WI38 (cell line): ENCODE data around the gene ACE.

ENCODE experiments used
- H3K4me3 ChIP-seq: 2 replicates; pipeline ENCODE4 v1.5.1; 2011; ENCODE audit warnings: low read depth, mild to moderate bottlenecking, control low read depth, low read length
- CTCF ChIP-seq: IDR thresholded peaks from 2 replicates; pipeline ENCODE4 v1.5.1; 2012; ENCODE audit warnings: low read depth, mild to moderate bottlenecking, control low read depth, low read length

The ACE gene

DNA sequence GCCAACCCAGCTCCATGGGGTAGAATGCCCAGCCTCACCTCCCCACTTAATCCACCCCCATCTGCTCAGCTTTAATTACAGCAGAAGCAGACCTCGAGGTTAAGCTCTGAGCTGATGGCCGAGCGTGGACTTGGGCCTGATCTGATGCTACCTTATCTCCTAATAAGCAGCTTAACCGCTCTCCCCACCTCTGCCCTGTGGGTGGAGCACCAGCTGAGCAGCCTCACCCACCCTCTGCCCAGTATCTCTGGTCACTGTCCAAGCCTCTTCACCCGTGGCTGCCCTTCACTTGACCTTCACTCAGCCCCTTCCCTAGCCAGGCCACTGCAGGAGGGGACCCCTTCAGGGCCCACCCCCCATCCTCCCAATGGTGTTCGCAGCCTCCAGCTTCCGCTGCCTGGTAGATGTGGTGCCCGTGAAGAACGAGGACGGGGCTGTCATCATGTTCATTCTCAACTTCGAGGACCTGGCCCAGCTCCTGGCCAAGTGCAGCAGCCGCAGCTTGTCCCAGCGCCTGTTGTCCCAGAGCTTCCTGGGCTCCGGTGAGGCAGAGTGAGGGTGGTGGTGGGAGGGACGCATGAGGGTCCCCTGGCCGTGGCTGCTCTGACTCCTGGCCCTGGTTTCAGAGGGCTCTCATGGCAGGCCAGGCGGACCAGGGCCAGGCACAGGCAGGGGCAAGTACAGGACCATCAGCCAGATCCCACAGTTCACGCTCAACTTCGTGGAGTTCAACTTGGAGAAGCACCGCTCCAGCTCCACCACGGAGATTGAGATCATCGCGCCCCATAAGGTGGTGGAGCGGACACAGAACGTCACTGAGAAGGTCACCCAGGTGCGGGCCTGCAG lies 53.1 kb downstream of the ACE start:
- no peak for TF ChIP-seq CTCF
- no peak overlapping the region for H3K4me3 ChIP-seq

DNA sequence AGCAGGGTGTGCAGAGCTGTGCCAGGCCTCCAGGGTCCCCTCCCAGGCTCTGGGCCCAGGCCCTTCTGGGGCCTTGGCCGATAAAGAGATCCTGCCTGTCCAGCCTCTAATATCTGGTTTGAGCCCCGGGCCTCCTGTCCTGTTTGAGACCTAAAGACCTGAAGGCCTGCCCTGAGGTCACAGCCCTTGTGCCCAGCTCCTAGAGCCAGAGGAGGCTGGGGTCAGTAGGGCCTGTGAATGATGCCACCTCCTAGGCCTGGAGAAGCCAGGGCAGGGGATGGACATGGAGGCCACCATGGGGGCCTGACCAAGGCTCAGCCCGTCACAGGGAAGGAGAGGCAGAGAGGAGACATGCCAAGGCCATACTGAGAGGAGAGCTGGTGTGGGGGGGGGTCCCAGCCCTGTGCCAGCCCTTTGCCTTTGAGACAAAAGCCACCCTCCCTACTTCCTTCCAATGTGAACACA lies 53.7 kb downstream of the ACE start:
- H3K4me3 ChIP-seq = no peak overlapping the region
- TF ChIP-seq CTCF = no peak

DNA sequence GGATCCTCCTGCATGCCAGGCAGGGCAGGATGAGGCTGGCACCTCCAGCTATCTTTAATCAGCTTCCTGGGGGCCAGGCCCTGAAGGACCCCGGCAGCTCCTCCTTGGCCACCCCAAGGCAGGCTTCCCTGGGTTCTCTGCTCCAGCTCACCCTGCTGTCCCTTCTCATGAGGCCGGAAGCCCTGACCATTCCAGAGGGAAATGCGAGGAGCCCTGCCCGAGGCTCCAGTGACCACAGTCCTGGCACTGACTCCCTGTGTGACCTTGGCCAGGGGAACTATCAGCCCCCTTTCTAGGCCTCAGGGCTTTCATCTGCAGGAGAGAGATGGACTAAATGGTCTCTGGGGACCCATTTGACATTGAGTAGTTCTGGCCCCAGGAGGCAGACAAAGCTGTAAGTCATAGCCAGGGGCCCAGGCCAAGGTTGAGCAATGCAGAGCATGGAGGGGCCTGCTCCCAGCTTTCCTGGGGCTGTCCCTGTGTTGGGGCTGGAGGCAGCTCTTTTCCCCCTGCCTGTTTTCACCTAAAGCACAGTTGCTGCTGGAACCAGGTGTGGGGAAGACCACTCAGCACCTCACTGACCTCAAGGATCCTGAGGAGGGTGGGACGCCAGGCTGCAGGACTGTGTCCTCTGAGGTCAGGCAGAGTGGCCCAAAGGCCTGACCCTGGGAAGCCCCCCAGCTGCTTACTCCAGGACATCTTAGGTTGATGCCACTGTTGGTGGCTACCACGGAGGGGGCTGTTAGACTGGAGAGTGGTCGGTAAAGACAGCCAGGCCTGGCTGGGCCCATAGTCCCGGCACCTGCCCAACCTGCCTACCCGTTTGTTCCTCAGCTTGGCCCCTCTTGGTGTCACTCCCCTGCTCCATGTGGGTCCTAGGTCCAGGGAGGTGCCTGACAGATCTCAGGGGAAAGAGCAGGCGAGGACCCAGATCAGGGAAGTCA lies 54.4 kb downstream of the ACE start:
- no peak overlapping the region for H3K4me3 ChIP-seq
- TF ChIP-seq CTCF = no peak

- no peak for TF ChIP-seq CTCF
- H3K4me3 ChIP-seq = no peak overlapping the region
Observed at GRCh38 chr17:63533433-63534077, 56.7 kb downstream of the ACE start.

GRCh38 chr17:63534078-63534570 lies 57.3 kb downstream of the ACE start:
- H3K4me3 ChIP-seq = no peak overlapping the region
- no peak for TF ChIP-seq CTCF

DNA sequence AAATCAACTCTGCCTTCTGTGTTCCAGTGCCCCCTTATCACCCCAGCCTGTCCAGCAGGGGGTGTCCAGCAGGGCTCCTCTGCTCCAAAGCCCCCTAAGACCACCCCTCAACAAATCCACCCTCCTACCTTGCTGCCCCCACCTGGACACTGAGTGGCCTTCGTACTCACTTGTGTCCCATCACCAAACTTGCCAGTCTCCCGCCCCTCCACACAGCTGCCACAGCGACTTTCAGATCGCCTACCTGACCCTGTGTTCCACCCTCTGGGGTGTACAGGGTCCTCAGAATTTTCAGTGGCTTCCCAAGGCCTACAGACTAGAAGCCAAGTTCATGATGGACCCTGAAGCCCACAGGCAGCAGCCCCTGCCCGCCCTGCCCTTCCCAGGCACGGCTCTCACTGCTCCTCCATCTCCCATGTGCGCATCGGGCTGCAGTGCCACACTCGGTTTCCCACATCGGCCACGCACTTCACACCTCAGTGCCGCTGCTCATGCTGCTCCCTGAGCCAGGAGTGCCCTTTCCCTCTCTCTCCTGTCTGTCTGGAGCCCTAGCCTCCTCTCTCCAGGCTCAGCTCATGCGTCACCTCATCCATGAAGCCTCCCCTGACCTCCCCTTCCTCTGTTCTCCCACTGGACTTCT lies 58.1 kb downstream of the ACE start:
- H3K4me3 ChIP-seq = no peak overlapping the region
- no peak for TF ChIP-seq CTCF
